OCI-LY1 (cell line): ENCODE results near the gene FBRSL1.

Source experiments
- H2AFZ ChIP-seq: fragments of 200-600 bp; sonication (generic), shearing (Covaris generic); 2 replicates; pipeline ENCODE4 v1.6.0; 2014; ENCODE audit warnings: antibody characterized with exemption, mild to moderate bottlenecking, low read length
- H3F3A ChIP-seq: fragments of 200-600 bp; sonication (generic), shearing (Covaris generic); 2 replicates; pipeline ENCODE4 v1.6.0; 2014; ENCODE audit warnings: mild to moderate bottlenecking, antibody characterized with exemption, low read length, moderate library complexity; ENCODE audit not compliant: insufficient read depth
- H3K27ac ChIP-seq: fragments of 200-600 bp; sonication (generic); 2 replicates; pipeline ENCODE4 v1.5.1; 2014; ENCODE audit warnings: low read length, mixed run types, mild to moderate bottlenecking, low read depth; ENCODE audit not compliant: poor library complexity, severe bottlenecking
- H3K27me3 ChIP-seq: fragments of 200-600 bp; sonication (generic); 2 replicates; pipeline ENCODE4 v1.6.0; 2014; ENCODE audit warnings: antibody characterized with exemption, mild to moderate bottlenecking, low read length, moderate library complexity; ENCODE audit not compliant: insufficient read depth
- H3K36me3 ChIP-seq: fragments of 200-600 bp; sonication (generic); 2 replicates; pipeline ENCODE4 v1.6.1; 2014; ENCODE audit warnings: mild to moderate bottlenecking, antibody characterized with exemption, low read length, moderate library complexity, mixed read lengths; ENCODE audit not compliant: insufficient read depth
- H3K4me1 ChIP-seq: fragments of 200-600 bp; sonication (generic); 2 replicates; pipeline ENCODE4 v1.5.1; 2014; ENCODE audit warnings: mild to moderate bottlenecking, low read length, moderate library complexity; ENCODE audit not compliant: insufficient read depth, severe bottlenecking
- H3K4me2 ChIP-seq: fragments of 200-600 bp; sonication (generic), shearing (Covaris generic); 2 replicates; pipeline ENCODE4 v1.6.1; 2014; ENCODE audit warnings: low read length
- H3K4me3 ChIP-seq: fragments of 200-600 bp; sonication (generic); 2 replicates; pipeline ENCODE4 v1.5.1; 2014; ENCODE audit warnings: low read length, low read depth, mild to moderate bottlenecking, mixed read lengths; ENCODE audit not compliant: poor library complexity, severe bottlenecking
- H3K79me2 ChIP-seq: fragments of 200-600 bp; shearing (Covaris generic); 2 replicates; pipeline ENCODE4 v1.6.1; 2016; ENCODE audit warnings: mixed run types, low read length, mixed read lengths; ENCODE audit not compliant: insufficient read depth
- H3K9ac ChIP-seq: fragments of 200-600 bp; sonication (generic), shearing (Covaris generic); 2 replicates; pipeline ENCODE4 v1.6.1; 2014; ENCODE audit warnings: mild to moderate bottlenecking, low read length, mixed read lengths
- H3K9me2 ChIP-seq: fragments of 200-600 bp; sonication (generic), shearing (Covaris generic); 2 replicates; pipeline ENCODE4 v1.6.1; 2014; ENCODE audit warnings: low read depth, mild to moderate bottlenecking, low read length, mixed read lengths
- H3K9me3 ChIP-seq: fragments of 200-600 bp; shearing (Covaris generic); 2 replicates; pipeline ENCODE4 v1.6.1; 2014; ENCODE audit warnings: low read length, mixed read lengths
- H4K20me1 ChIP-seq: fragments of 200-600 bp; sonication (generic), shearing (Covaris generic); 2 replicates; pipeline ENCODE4 v1.6.0; 2016; ENCODE audit warnings: mild to moderate bottlenecking, low read length; ENCODE audit not compliant: insufficient read depth
- CTCF ChIP-seq: fragments of 200-600 bp; sonication (generic), shearing (Covaris generic); IDR thresholded peaks from 2 replicates; pipeline ENCODE4 v1.5.1; 2017; ENCODE audit warnings: mild to moderate bottlenecking, antibody characterized with exemption, low read length, moderate library complexity, mixed read lengths
- EZH2 ChIP-seq: fragments of 200-600 bp; sonication (generic), shearing (Covaris generic); IDR thresholded peaks from 2 replicates; pipeline ENCODE4 v1.8.0; 2017; ENCODE audit warnings: borderline replicate concordance, mixed run types, mild to moderate bottlenecking, antibody characterized with exemption, low read length, moderate library complexity, mixed read lengths

The FBRSL1 gene

GRCh38 chr12:132456944-132457495, 32.9 kb upstream of the FBRSL1 start:
- Histone ChIP-seq H3K4me1 (no peaks in the 10 kb centered on the region), H3K36me3 (no peaks in the 10 kb centered on the region), H2AFZ (no peak overlapping the region), H3K9me3 (no peaks in the 10 kb centered on the region), H3K4me2 (no peak overlapping the region), H3K27me3 (peaks cover 4% of the 10 kb centered on the region; the same call in 1 of the 2 replicates), H3K27ac (no peak overlapping the region), H4K20me1 (no peaks in the 10 kb centered on the region), H3K9me2 (no peaks in the 10 kb centered on the region), H3K9ac (no peak overlapping the region), H3F3A (no peaks in the 10 kb centered on the region), H3K79me2 (no peaks in the 10 kb centered on the region), H3K4me3 (no peak overlapping the region)
- TF ChIP-seq CTCF (no peak), EZH2 (no peak)

GRCh38 chr12:132458441-132458840, 31.5 kb upstream of the FBRSL1 start:
- Histone ChIP-seq H2AFZ (no peak overlapping the region), H3F3A (no peaks in the 10 kb centered on the region), H3K36me3 (no peaks in the 10 kb centered on the region), H3K9me3 (no peaks in the 10 kb centered on the region), H3K4me2 (no peak overlapping the region), H3K4me3 (no peak overlapping the region), H3K27ac (no peak overlapping the region), H3K79me2 (no peaks in the 10 kb centered on the region), H3K4me1 (no peaks in the 10 kb centered on the region), H3K9ac (no peak overlapping the region), H3K27me3 (no peaks in the 10 kb centered on the region; the same call in 1 of the 2 replicates), H4K20me1 (no peaks in the 10 kb centered on the region), H3K9me2 (no peaks in the 10 kb centered on the region)
- TF ChIP-seq EZH2 (no peak), CTCF (no peak)

GRCh38 chr12:132458846-132459641, 30.9 kb upstream of the FBRSL1 start:
- no peaks in the 10 kb centered on the region for H3K9me3 ChIP-seq
- H2AFZ ChIP-seq = no peak overlapping the region
- no peaks in the 10 kb centered on the region; the same call in 1 of the 2 replicates for H3K27me3 ChIP-seq
- TF ChIP-seq EZH2 (no peak), CTCF (no peak)
- no peak overlapping the region for H3K4me2 ChIP-seq
- H3K9me2 ChIP-seq = no peaks in the 10 kb centered on the region
- no peaks in the 10 kb centered on the region for H3F3A ChIP-seq
- no peak overlapping the region for H3K27ac ChIP-seq
- H3K36me3 ChIP-seq = no peaks in the 10 kb centered on the region
- H3K4me1 ChIP-seq = no peaks in the 10 kb centered on the region
- H3K4me3 ChIP-seq = no peak overlapping the region
- no peak overlapping the region for H3K9ac ChIP-seq
- no peaks in the 10 kb centered on the region for H4K20me1 ChIP-seq
- H3K79me2 ChIP-seq = no peaks in the 10 kb centered on the region
